MM.1S (cell line): ENCODE measurements around the gene ZGPAT.

ENCODE experiments used
- DNase-seq: peaks from one replicate; pipeline ENCODE4 v3.0.0-alpha.2; 2015
- H2AFZ ChIP-seq: fragments of 300-600 bp; sonication (generic); 2 replicates; pipeline ENCODE4 v1.6.0; 2016; ENCODE audit warnings: antibody characterized with exemption, low read length
- H3F3A ChIP-seq: fragments of 300-600 bp; sonication (generic); 2 replicates; pipeline ENCODE4 v1.6.1; 2016; ENCODE audit warnings: mild to moderate bottlenecking, antibody characterized with exemption, low read length, moderate library complexity, mixed read lengths; ENCODE audit not compliant: insufficient read depth
- H3K27ac ChIP-seq: fragments of 300-600 bp; sonication (generic); 2 replicates; pipeline ENCODE4 v1.5.1; 2016; ENCODE audit warnings: mild to moderate bottlenecking, low read length
- H3K27me3 ChIP-seq: fragments of 300-600 bp; sonication (generic); replicated peaks from 2 replicates; pipeline ENCODE4 v1.6.0; 2016; ENCODE audit warnings: low read length; ENCODE audit not compliant: insufficient read depth
- H3K36me3 ChIP-seq: fragments of 300-600 bp; sonication (generic); replicated peaks from 2 replicates; pipeline ENCODE4 v1.6.1; 2016; ENCODE audit warnings: mild to moderate bottlenecking, low read length, mixed read lengths; ENCODE audit not compliant: insufficient read depth
- H3K4me1 ChIP-seq: fragments of 300-600 bp; sonication (generic); 2 replicates; pipeline ENCODE4 v1.6.1; 2016; ENCODE audit warnings: low read length, mixed read lengths
- H3K4me2 ChIP-seq: fragments of 300-600 bp; sonication (generic); 2 replicates; pipeline ENCODE4 v1.6.0; 2016; ENCODE audit warnings: low read depth, low read length
- H3K4me3 ChIP-seq: fragments of 300-600 bp; sonication (generic); 2 replicates; pipeline ENCODE4 v1.5.1; 2016; ENCODE audit warnings: low read length, mixed read lengths
- H3K79me2 ChIP-seq: fragments of 300-600 bp; sonication (generic); 2 replicates; pipeline ENCODE4 v1.6.1; 2016; ENCODE audit warnings: mixed run types, low read length, mixed read lengths
- H3K9ac ChIP-seq: fragments of 300-600 bp; sonication (generic); 2 replicates; pipeline ENCODE4 v1.6.1; 2016; ENCODE audit warnings: low read length, mixed read lengths
- H3K9me2 ChIP-seq: fragments of 300-600 bp; sonication (generic); replicated peaks from 2 replicates; pipeline ENCODE4 v1.6.1; 2016; ENCODE audit warnings: mild to moderate bottlenecking, low read length, mixed read lengths; ENCODE audit not compliant: insufficient read depth
- H3K9me3 ChIP-seq: fragments of 300-600 bp; sonication (generic); replicated peaks from 2 replicates; pipeline ENCODE4 v1.6.1; 2016; ENCODE audit warnings: mild to moderate bottlenecking, low read length, mixed read lengths; ENCODE audit not compliant: insufficient read depth
- H4K20me1 ChIP-seq: fragments of 300-600 bp; sonication (generic); 2 replicates; pipeline ENCODE4 v1.6.1; 2016; ENCODE audit warnings: mild to moderate bottlenecking, low read length, moderate library complexity, mixed read lengths; ENCODE audit not compliant: insufficient read depth
- CTCF ChIP-seq: fragments of 300-600 bp; sonication (generic); IDR thresholded peaks from 2 replicates; pipeline ENCODE4 v1.5.1; 2016; ENCODE audit warnings: antibody characterized with exemption, low read length, mixed read lengths
- EZH2 ChIP-seq: fragments of 300-600 bp; sonication (generic); optimal IDR thresholded peaks from 2 replicates; pipeline ENCODE3; 2017; ENCODE audit warnings: low read depth, mild to moderate bottlenecking, antibody characterized with exemption, low read length, mixed read lengths
- EZH2phosphoT487 ChIP-seq: fragments of 300-600 bp; sonication (generic); IDR thresholded peaks from 2 replicates; pipeline ENCODE4 v1.6.1; 2018; ENCODE audit warnings: antibody characterized with exemption, low read length

Gene ZGPAT

GRCh38 chr20:63753381-63753780 is 45.5 kb downstream of the ZGPAT start:
- H3K4me1 ChIP-seq = no peaks in the 10 kb centered on the region
- no peak for TF ChIP-seq EZH2
- no peak for TF ChIP-seq CTCF
- TF ChIP-seq EZH2phosphoT487 = no peak
- H3K9me2 ChIP-seq = no peaks in the 10 kb centered on the region
- no peak overlapping the region for H2AFZ ChIP-seq
- no peaks in the 10 kb centered on the region for H3F3A ChIP-seq
- H3K36me3 ChIP-seq = no peaks in the 10 kb centered on the region
- no peak overlapping the region for H3K27ac ChIP-seq
- H3K79me2 ChIP-seq = no peaks in the 10 kb centered on the region
- DNase-seq = no peak
- no peak overlapping the region for H3K4me3 ChIP-seq
- no peaks in the 10 kb centered on the region for H4K20me1 ChIP-seq
- H3K4me2 ChIP-seq = no peak overlapping the region
- H3K9ac ChIP-seq = no peak overlapping the region
- H3K27me3 ChIP-seq = peaks cover 72% of the 10 kb centered on the region
- H3K9me3 ChIP-seq = no peaks in the 10 kb centered on the region

DNA sequence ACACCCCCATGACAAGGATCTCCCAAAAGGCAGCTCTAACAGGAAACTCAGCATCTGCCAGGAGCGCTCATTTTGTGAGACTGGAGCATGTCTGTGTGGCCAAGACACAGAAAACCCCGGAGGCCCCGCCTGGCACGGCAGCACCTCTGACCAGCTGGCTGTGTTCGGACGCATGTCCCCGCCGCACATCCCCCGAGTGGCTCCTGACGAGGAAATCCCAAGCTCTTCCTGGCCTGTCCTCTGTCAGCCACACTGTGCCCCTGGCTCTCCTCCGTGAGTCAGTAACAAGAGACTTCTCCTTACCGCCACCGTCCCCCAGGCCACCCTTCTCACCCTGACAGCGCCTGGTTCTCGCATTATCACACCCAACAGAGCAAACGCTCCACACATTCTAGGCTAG is 46.2 kb downstream of the ZGPAT start:
- Histone ChIP-seq H4K20me1 (no peaks in the 10 kb centered on the region), H3K9me2 (no peaks in the 10 kb centered on the region), H3K4me2 (no peak overlapping the region), H3F3A (no peaks in the 10 kb centered on the region), H3K9ac (no peak overlapping the region), H3K79me2 (no peaks in the 10 kb centered on the region), H3K4me3 (no peak overlapping the region), H3K27me3 (peaks cover 75% of the 10 kb centered on the region), H3K9me3 (no peaks in the 10 kb centered on the region), H2AFZ (no peak overlapping the region), H3K36me3 (no peaks in the 10 kb centered on the region), H3K4me1 (no peaks in the 10 kb centered on the region), H3K27ac (no peak overlapping the region)
- TF ChIP-seq EZH2 (no peak), CTCF (no peak), EZH2phosphoT487 (no peak)
- DNase-seq = no peak

DNA sequence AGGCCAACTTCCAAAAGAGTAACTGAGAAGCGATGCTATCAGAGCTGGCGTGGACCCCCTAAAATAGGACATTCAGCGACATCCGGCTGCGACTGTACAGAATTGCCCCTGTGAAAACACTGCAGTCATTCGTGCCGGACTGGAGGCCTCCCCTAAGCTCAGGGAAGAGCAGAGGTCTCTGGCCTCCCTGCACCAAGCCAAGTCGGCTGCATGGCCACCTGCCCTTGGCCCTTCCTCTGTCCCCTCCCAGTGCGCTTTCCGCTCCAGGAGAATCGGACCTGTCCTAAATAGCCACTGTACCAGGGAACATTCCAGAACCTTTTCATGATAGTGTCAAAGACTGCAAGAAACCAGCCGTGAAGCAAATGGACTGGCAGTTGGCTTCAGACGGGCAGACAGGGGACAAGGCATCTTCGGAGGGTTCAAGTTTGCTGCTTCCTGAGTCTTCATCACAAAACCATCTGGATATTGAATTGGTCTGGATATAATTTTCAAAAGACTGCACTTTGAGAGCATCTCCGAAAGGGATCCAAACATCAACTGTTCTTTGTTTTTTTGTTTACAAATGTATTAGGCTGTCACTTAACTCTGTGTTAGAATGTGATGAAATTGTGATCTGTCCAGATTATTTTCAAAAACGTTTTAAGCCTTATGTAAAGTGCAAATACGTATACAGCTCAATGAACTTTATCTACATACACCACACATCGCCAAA is 48.3 kb downstream of the ZGPAT start:
- no peaks in the 10 kb centered on the region for H4K20me1 ChIP-seq
- no peak overlapping the region for H3K9ac ChIP-seq
- DNase-seq = no peak
- no peak overlapping the region for H3K4me2 ChIP-seq
- no peaks in the 10 kb centered on the region for H3K79me2 ChIP-seq
- H3K27me3 ChIP-seq = peaks cover 83% of the 10 kb centered on the region
- no peaks in the 10 kb centered on the region for H3K4me1 ChIP-seq
- TF ChIP-seq EZH2 (no peak), CTCF (no peak), EZH2phosphoT487 (no peak)
- H3K9me2 ChIP-seq = no peaks in the 10 kb centered on the region
- no peak overlapping the region for H2AFZ ChIP-seq
- H3K36me3 ChIP-seq = no peaks in the 10 kb centered on the region
- H3K9me3 ChIP-seq = no peaks in the 10 kb centered on the region
- no peaks in the 10 kb centered on the region for H3F3A ChIP-seq
- no peak overlapping the region for H3K27ac ChIP-seq
- H3K4me3 ChIP-seq = no peak overlapping the region
